ENCODE measurements around the gene ANKRA2.

- TF ChIP-seq BHLHE40 (IDR thresholded peaks at IDR 0.05; ENCODE audit: borderline replicate concordance) (no peak), ELF4 (IDR thresholded peaks at IDR 0.05) (no peak), SP1 (IDR thresholded peaks at IDR 0.05) (no peak), SUZ12 (IDR thresholded peaks at IDR 0.05) (no peak), CTBP1 (IDR thresholded peaks at IDR 0.05; ENCODE audit: borderline replicate concordance) (no peak), L3MBTL2 (conservative IDR thresholded peaks at IDR 0.05) (no peak), TARDBP (IDR thresholded peaks at IDR 0.05) (no peak), FOXK2 (IDR thresholded peaks at IDR 0.05) (no peak), ARNT (IDR thresholded peaks at IDR 0.05) (no peak), FOXM1 (IDR thresholded peaks at IDR 0.05; ENCODE audit: borderline replicate concordance) (no peak), ZNF384 (IDR thresholded peaks at IDR 0.05) (no peak), FOXA1 (IDR thresholded peaks at IDR 0.05) (no peak), PKNOX1 (IDR thresholded peaks at IDR 0.05) (no peak)
These were observed 20.0 kb downstream of the ANKRA2 start for GRCh38 chr5:73545403-73545779.

All from HEK293T (cell line).